ENCODE data around the gene OR2H2. TPM values are rescaled to one million over a fixed set of nuclear protein-coding genes. Genes with fewer than 3 reads are reported as not detected.
A peak's percentile ranks its signal among the peaks of the same experiment; 100 is the strongest.

OR2H2 gene
- total and polyA plus RNA-seq, 2 donors (not counting 1 experiment from before 2014, with no cell fraction given): not detected

- Histone ChIP-seq H3K27me3 (replicated peaks in 1 of 4; ENCODE audit: control extremely low read depth in 1 of 4, control insufficient read depth in 3 of 4, insufficient read depth in 4 of 4, low read length in 3 of 4) (peaks cover 0 to 10% (median 3%) of the 10 kb centered on the region in 4 experiments), H3K27ac (ENCODE audit: low read length in 2 of 2) (no peak overlapping the region), H3K79me2 (ENCODE audit: control insufficient read depth, insufficient read depth, low read length) (no peaks in the 10 kb centered on the region), H3K9ac (ENCODE audit: low read length) (no peak overlapping the region), H3K4me1 (ENCODE audit: control insufficient read depth in 2 of 2, insufficient read depth in 2 of 2, low read length in 2 of 2) (peaks cover 0 to under 1% of the 10 kb centered on the region in 2 donors), H2AFZ (ENCODE audit: insufficient read depth, low read depth, low read length, poor library complexity, severe bottlenecking) (no peak overlapping the region), H3K4me2 (replicated peaks; ENCODE audit: low read depth, low read length, poor library complexity, severe bottlenecking) (no peak overlapping the region), H4K20me1 (ENCODE audit: control insufficient read depth, insufficient read depth, low read length, poor library complexity, severe bottlenecking) (no peaks in the 10 kb centered on the region), H3K4me3 (ENCODE audit: control extremely low read depth in 1 of 5, extremely low read depth in 1 of 5, insufficient read depth in 1 of 5, low read depth in 2 of 5, low read length in 4 of 5) (no peak overlapping the region), H3K36me3 (replicated peaks in 1 of 2; ENCODE audit: control extremely low read depth in 1 of 2, control insufficient read depth in 1 of 2, extremely low read depth in 1 of 2, insufficient read depth in 2 of 2, low read length in 1 of 2) (no peaks in the 10 kb centered on the region), H3K9me3 (ENCODE audit: control extremely low read depth in 1 of 3, control insufficient read depth in 2 of 3, insufficient read depth in 1 of 3, low read length in 2 of 3) (no peaks in the 10 kb centered on the region)
- ChIA-PET CTCF (no interaction called here), POLR2A (no interaction called here)
- H3K27me3 Mint-ChIP-seq: peaks cover 32% of the 10 kb centered on the region
- TF ChIP-seq CTCF (IDR thresholded peaks at IDR 0.05) (no peak), EZH2 (IDR thresholded peaks at IDR 0.05; ENCODE audit: borderline replicate concordance, insufficient read depth, low read depth, low read length, poor library complexity, severe bottlenecking) (no peak)
- H3K4me1 Mint-ChIP-seq: peaks cover under 1% of the 10 kb centered on the region
- H3K27ac Mint-ChIP-seq: no peak overlapping the region
- no peak overlapping the region for H3K4me3 Mint-ChIP-seq
- ATAC-seq (ENCODE audit: low read depth) (no peak), DNase-seq (no peak)
- intact Hi-C loops (cut with micrococcal nuclease): no loop called here
- WGBS (ENCODE audit: insufficient coverage): 70% methylated on average over 2 of the region's 3 CpGs
- H3K9me3 Mint-ChIP-seq (ENCODE audit: insufficient read depth): no peaks in the 10 kb centered on the region
These were observed 37.3 kb upstream of the OR2H2 start for GRCh38 chr6:29547573-29547972.

- Histone ChIP-seq H3K4me1 (ENCODE audit: control insufficient read depth in 2 of 2, insufficient read depth in 2 of 2, low read length in 2 of 2) (peaks cover 15 to 20% of the 10 kb centered on the region in 2 donors), H3K36me3 (replicated peaks in 1 of 2; ENCODE audit: control extremely low read depth in 1 of 2, control insufficient read depth in 1 of 2, extremely low read depth in 1 of 2, insufficient read depth in 2 of 2, low read length in 1 of 2) (no peaks in the 10 kb centered on the region), H3K4me3 (ENCODE audit: control extremely low read depth in 1 of 5, extremely low read depth in 1 of 5, insufficient read depth in 1 of 5, low read depth in 2 of 5, low read length in 4 of 5) (peak overlapping the region; percentile 22 to 60 (median 48)), H3K4me2 (replicated peaks; ENCODE audit: low read depth, low read length, poor library complexity, severe bottlenecking) (peak overlapping the region; percentile 93), H3K27ac (ENCODE audit: low read length in 2 of 2) (no peak overlapping the region), H4K20me1 (ENCODE audit: control insufficient read depth, insufficient read depth, low read length, poor library complexity, severe bottlenecking) (no peaks in the 10 kb centered on the region), H3K9me3 (ENCODE audit: control extremely low read depth in 1 of 3, control insufficient read depth in 2 of 3, insufficient read depth in 1 of 3, low read length in 2 of 3) (peaks cover 0 to 7% (median 0%) of the 10 kb centered on the region in 3 donors), H3K27me3 (replicated peaks in 1 of 4; ENCODE audit: control extremely low read depth in 1 of 4, control insufficient read depth in 3 of 4, insufficient read depth in 4 of 4, low read length in 3 of 4) (peaks cover 0 to 36% (median 22%) of the 10 kb centered on the region in 4 experiments), H2AFZ (ENCODE audit: insufficient read depth, low read depth, low read length, poor library complexity, severe bottlenecking) (peak overlapping the region; percentile 79), H3K79me2 (ENCODE audit: control insufficient read depth, insufficient read depth, low read length) (no peaks in the 10 kb centered on the region), H3K9ac (ENCODE audit: low read length) (peak overlapping the region; percentile 67)
- DNase-seq: peak; percentile 87
- Mint-ChIP-seq H3K27me3 (peaks cover 36% of the 10 kb centered on the region), H3K4me3 (peak overlapping the region; percentile 95), H3K4me1 (peaks cover 17% of the 10 kb centered on the region), H3K9me3 (ENCODE audit: insufficient read depth) (no peaks in the 10 kb centered on the region), H3K27ac (no peak overlapping the region)
- ChIA-PET POLR2A (interaction anchor here (0.5 kb wide), 1 partner anchor 657 kb away, joined by 6 read pairs; no protein-coding TSS in a partner anchor), CTCF (no interaction called here)
- TF ChIP-seq CTCF (IDR thresholded peaks at IDR 0.05) (no peak), EZH2 (IDR thresholded peaks at IDR 0.05; ENCODE audit: borderline replicate concordance, insufficient read depth, low read depth, low read length, poor library complexity, severe bottlenecking) (no peak)
- ATAC-seq (ENCODE audit: low read depth): peak; percentile 84
- WGBS (ENCODE audit: insufficient coverage): no CpG with 5 or more reads among the region's 5 CpGs
- intact Hi-C loops (cut with micrococcal nuclease): loop anchor here (5.0 kb wide), 1 partner anchor 75 kb away; no protein-coding TSS in a partner anchor
These were observed 32.3 kb upstream of the OR2H2 start for GRCh38 chr6:29552512-29553051.

All from B cell (primary cell).